GM21717 (cell line): ENCODE data around the gene BEX4.
"Not testable (repeated sequence)": the region's sequence is repeated elsewhere in the genome, so short reads cannot be mapped to it uniquely, and the experiment has no call there.

ENCODE experiments used
- ATAC-seq: cut with Tn5 transposase; IDR thresholded peaks from one replicate; pipeline ENCODE4 v1.9.1; 2021; ENCODE audit warnings: mild to moderate bottlenecking, moderate library complexity; ENCODE audit not compliant: unreplicated experiment

The BEX4 gene

DNA sequence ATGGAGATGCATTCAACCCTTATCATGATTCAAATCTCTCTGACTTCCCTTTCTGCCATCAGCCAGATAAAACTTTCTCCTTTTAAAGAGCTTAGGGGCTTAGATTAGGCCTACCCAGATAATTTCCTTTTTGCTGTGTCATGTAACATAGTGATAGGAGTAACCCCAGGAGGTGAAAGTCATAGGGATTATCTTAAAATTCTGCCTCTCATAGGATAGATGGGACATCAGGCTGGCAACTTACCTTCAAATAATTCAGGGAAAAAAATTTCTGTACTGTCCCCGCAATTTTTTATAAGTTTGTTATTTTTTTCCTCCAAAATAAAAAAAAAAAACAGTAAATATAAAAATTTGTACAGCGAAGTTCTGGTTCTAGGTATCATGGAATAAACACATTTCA, 20.7 kb downstream of the BEX4 start:
- not testable (repeated sequence) for ATAC-seq

DNA sequence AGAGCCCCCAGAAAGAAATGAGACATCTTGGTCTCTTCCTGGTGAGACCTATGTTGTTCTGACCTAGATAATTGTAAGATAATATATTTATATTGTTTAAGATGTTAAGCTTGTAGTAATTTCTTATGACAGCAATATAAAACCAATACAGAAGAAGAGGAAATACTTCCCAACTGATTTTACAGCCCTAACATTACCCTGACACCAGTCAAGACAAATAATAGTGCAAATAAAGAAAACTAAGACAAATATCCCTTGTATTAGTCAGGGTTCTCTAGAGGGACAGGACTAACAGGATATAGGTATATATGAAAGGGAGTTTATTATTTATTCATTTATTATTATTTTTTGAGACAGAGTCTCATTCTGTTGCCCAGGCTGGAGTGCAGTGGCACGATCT, 21.4 kb downstream of the BEX4 start:
- no peak for ATAC-seq

DNA sequence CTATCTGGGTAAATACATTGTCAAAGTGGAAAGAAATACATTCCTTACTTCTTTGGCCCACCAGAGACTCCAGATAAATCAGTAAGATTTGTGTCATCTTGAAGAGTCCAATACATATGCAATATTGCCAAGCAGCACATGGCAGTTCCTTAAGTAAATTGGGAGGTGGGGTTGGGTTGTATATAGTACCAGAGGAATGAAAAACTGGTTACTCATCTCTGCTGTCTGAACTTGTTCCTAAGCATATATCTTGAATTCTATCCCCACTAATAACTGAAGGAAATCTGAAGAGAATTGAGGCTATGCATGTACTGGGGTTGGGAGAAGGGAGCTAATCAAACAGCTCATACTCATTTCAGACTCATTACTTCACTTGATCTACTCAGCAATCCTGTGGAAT, 25.2 kb downstream of the BEX4 start:
- no peak for ATAC-seq

DNA sequence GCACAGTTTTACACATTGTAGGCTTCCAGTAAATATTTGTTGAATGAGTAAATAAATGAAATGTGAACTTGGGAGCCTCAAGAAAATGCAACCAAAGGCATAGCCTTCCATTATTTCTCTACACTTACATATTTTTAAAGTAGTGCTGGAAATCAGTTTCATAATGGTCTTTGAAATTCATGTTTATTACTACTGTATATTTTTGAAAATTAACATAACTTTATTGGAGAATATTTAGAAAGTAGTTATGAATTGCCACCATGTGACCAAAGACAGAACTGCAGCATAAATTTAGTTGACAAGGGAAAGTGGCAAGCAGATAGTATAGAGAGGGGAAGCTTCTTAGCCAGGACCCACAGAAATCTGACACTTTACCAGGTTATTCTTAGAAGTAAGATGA, 33.6 kb downstream of the BEX4 start:
- no peak for ATAC-seq

DNA sequence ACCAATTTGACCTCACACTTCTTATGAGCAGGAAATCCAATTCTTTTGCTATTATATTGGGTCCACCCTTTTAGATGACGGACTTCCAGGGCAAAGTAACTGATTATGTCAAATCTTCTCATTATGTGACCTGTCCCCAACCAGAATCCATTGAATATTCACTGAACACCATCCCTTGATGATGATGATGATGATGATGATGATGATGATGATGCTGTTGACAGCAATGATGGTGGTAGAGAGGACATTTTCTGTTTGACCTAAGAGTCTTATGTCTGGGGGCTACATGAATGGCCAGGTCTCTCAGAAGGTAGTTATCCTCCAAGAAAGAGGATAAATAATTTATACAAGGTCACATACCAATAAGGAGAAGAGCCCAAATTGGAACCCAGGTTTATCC, 34.9 kb downstream of the BEX4 start:
- no peak for ATAC-seq

GRCh38 chrX:103250977-103251376, 36.1 kb downstream of the BEX4 start:
- ATAC-seq, result no peak

DNA sequence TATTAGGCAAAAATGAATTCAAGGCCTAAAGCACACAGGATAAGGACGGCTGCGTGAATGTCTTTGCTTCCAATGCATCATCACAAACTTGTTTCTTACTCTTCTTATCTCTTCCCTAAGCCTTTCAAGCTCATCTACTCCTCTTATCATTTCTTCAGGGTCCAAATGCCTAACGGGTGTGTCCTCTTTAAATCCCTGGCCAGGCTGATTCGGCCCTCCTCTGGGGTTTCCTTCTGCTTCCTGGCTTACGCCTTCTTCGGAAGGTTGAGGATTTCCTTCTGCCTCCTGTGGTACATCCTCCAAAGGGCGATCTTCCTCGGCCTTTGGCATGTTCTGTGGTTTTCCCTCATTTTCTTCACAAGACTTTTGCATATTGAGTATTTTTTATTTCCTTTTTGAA, 38.7 kb downstream of the BEX4 start:
- ATAC-seq, result no peak

GRCh38 chrX:103254171-103254824, 39.4 kb downstream of the BEX4 start:
- ATAC-seq, result peak; percentile 66

GRCh38 chrX:103254921-103255493, 40.1 kb downstream of the BEX4 start, which contains the start of gene TCEAL8:
Gene TCEAL8 (minus strand): TSS chrX:103255155. CDS start chrX:103253979, 1,176 bp downstream.
- ATAC-seq, result peak; percentile 93

DNA sequence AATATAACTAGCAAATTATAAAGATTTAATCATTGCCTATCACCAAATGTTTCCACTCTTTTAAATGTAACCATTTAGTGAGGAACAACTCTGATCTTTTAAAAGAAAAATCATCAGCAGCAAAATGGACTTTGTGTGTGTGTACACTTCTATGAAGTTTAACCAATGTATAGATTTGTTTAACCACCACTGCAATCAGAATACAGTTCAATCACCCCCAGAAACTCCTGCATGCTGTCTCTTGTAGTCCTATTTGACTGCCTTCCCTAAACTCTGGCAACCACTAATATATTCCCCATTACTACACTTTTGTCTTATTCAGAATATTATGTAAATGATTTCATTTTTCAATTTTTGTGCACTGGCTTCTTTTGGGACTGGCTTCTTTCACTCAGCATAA, 41.7 kb downstream of the BEX4 start:
- no peak for ATAC-seq

- no peak for ATAC-seq
Observed at GRCh38 chrX:103258275-103258674, 43.4 kb downstream of the BEX4 start.
